WERI-Rb-1 (cell line): ENCODE measurements around the gene SPTBN5.

Experiments
- DNase-seq: peaks from one replicate; pipeline ENCODE4 v3.0.0-alpha.2; 2020
- H3K27ac ChIP-seq: fragments of 250-450 bp; sonication (Bioruptor Pico); 2 replicates; pipeline ENCODE4 v1.5.1; 2020; ENCODE audit warnings: mild to moderate bottlenecking, moderate library complexity
- H3K27me3 ChIP-seq: fragments of 250-450 bp; sonication (Bioruptor Pico); 2 replicates; pipeline ENCODE4 v1.5.1; 2021; ENCODE audit warnings: mild to moderate bottlenecking, low read depth, moderate library complexity; ENCODE audit not compliant: insufficient read depth, severe bottlenecking
- H3K36me3 ChIP-seq: fragments of 250-450 bp; sonication (Bioruptor Pico); 2 replicates; pipeline ENCODE4 v1.5.1; 2020; ENCODE audit warnings: mild to moderate bottlenecking, moderate library complexity
- H3K4me3 ChIP-seq: 2 replicates; pipeline ENCODE4 v1.5.1; 2011; ENCODE audit warnings: low read depth, mild to moderate bottlenecking, control low read depth, low read length
- H3K9me3 ChIP-seq: fragments of 250-450 bp; sonication (Bioruptor Pico); 2 replicates; pipeline ENCODE4 v1.5.1; 2021; ENCODE audit warnings: mild to moderate bottlenecking, moderate library complexity; ENCODE audit not compliant: severe bottlenecking
- CTCF ChIP-seq: IDR thresholded peaks from 2 replicates; pipeline ENCODE4 v1.5.1; 2011; ENCODE audit warnings: low read depth, mild to moderate bottlenecking, control low read depth, inconsistent platforms, low read length

SPTBN5 gene

DNA sequence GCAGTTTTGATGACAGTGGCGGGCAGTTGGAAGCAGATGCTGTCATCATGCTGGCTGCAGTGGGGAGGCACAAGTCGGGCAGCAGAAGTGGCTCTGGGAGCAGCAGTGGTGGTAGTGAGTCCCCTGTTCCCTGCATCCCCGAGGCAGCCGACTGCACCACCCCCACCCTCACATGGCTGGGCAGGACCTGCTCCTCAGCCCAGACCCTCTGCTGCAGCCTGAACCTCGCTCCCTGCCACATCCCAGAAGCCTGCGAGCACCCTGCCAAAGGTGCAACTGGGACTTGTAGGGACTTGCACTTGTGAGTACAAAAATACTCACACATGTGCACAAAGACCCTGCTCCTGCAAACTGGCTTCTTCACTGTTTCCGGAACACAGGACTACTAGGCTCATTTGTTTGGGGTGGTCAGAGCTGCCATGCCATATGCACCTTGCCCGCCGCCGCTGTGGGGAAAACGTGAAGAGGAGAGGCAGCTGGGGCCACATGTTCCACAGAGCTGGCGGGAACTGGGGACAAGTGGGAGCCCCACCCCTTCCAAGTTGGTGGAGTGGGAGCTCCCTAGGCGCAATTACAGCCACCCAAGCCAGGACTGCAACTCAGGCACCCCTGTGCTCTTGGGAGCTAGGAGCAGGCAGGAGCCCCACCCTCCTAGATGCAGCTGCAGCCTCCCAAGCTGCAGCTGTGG is 63.8 kb downstream of the SPTBN5 start:
- Histone ChIP-seq H3K9me3 (no peaks in the 10 kb centered on the region), H3K36me3 (no peaks in the 10 kb centered on the region; the same call in 1 of the 2 replicates), H3K4me3 (no peak overlapping the region), H3K27me3 (no peaks in the 10 kb centered on the region), H3K27ac (no peak overlapping the region)
- no peak for TF ChIP-seq CTCF
- DNase-seq: no peak

DNA sequence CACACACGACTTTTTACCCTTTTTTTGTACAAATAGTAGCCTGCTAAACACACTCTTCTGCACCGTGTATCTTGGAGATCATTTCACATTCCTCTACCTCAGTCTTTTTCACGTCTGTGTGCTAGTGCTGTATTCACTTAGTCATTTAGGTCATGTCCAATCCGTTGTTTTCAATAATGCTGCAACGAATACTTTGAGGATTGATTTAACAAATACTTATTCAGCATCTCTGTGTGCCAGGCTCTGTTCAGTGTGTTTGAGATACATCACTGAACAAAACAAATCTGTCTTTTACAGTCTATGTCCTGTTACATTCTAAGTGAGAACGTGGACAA is 65.1 kb downstream of the SPTBN5 start:
- no peak for TF ChIP-seq CTCF
- DNase-seq: no peak
- peak overlapping the region; percentile 68 for H3K4me3 ChIP-seq

GRCh38 chr15:41827880-41828806 is 65.7 kb downstream of the SPTBN5 start, which contains the start of gene JMJD7:
Gene JMJD7 (plus strand): TSS chr15:41828092. CDS start chr15:41828125, 33 bp downstream.
- no peak for TF ChIP-seq CTCF
- Histone ChIP-seq H3K36me3 (no peaks in the 10 kb centered on the region; the same call in 1 of the 2 replicates), H3K27me3 (no peaks in the 10 kb centered on the region), H3K4me3 (peak within 1 kb of the TSS; percentile 68), H3K9me3 (no peaks in the 10 kb centered on the region), H3K27ac (peak within 1 kb of the TSS; percentile 64)
- peak; percentile 92 for DNase-seq

More for the DNA sequence above, 65.1 kb downstream of the SPTBN5 start:
- H3K9me3 ChIP-seq: no peaks in the 10 kb centered on the region
- no peak overlapping the region for H3K27ac ChIP-seq
- no peaks in the 10 kb centered on the region; the same call in 1 of the 2 replicates for H3K36me3 ChIP-seq
- H3K27me3 ChIP-seq: no peaks in the 10 kb centered on the region

- Histone ChIP-seq H3K27ac (no peak overlapping the region), H3K9me3 (no peaks in the 10 kb centered on the region), H3K4me3 (peak overlapping the region; percentile 51), H3K27me3 (no peaks in the 10 kb centered on the region), H3K36me3 (no peaks in the 10 kb centered on the region; the same call in 1 of the 2 replicates)
- no peak for TF ChIP-seq CTCF
- DNase-seq: no peak
Observed at GRCh38 chr15:41827290-41827879, 66.5 kb downstream of the SPTBN5 start.

GRCh38 chr15:41825572-41826535 is 68.0 kb downstream of the SPTBN5 start:
- no peaks in the 10 kb centered on the region; the same call in 1 of the 2 replicates for H3K36me3 ChIP-seq

More at GRCh38 chr15:41825572-41826535, 68.0 kb downstream of the SPTBN5 start:
- DNase-seq: no peak
- H3K27ac ChIP-seq: no peak overlapping the region
- no peak for TF ChIP-seq CTCF
- H3K4me3 ChIP-seq: no peak overlapping the region
- no peaks in the 10 kb centered on the region for H3K9me3 ChIP-seq
- H3K27me3 ChIP-seq: no peaks in the 10 kb centered on the region
